ENCODE data around the gene CCL25. TPM values are rescaled to one million over a fixed set of nuclear protein-coding genes. Genes with fewer than 3 reads are reported as not detected.

Gene CCL25
- total and polyA plus RNA-seq, 2 of the 13 experiments (the other 11 are each of a cell fraction or from before 2014, with no cell fraction given) = not detected

DNA sequence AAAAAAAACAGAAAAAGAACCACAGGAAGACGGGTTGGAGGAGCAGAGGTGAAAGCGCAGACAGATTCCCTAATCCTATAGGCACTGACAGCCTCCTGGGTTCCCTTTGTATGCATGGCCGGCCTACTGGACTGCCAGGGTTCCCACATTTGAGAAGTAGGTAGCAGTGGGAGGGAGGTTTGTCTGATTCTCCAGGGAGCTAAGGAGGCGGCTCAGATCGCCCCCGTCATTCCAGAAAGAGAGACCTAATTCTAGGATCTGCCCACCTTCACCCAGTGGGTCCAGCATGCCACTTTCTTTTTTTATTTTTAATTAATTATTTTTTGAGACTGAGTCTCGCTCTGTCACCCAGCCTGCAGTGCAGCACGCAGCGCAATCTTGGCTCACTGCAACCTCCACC, 9.7 kb upstream of the CCL25 start:
- Histone ChIP-seq H3K4me1 (ENCODE audit: insufficient read depth, low read length) (0 out of 2 replicates have a peak, but pooled peaks cover 9% of the 10 kb centered on the region), H3K27me3 (ENCODE audit: control insufficient read depth in 1 of 2, insufficient read depth in 2 of 2, low read length in 2 of 2) (no peaks in the 10 kb centered on the region; a peak in 1 of 5 replicates), H2AFZ (ENCODE audit: low read length) (no peak overlapping the region), H3K4me2 (ENCODE audit: low read depth, low read length) (no peak overlapping the region), H3K9me3 (ENCODE audit: low read length) (no peaks in the 10 kb centered on the region), H3K9ac (ENCODE audit: insufficient read depth, low read depth, low read length) (no peak overlapping the region), H3K79me2 (ENCODE audit: insufficient read depth, low read length) (no peaks in the 10 kb centered on the region), H3K36me3 (replicated peaks in 1 of 2; ENCODE audit: control insufficient read depth in 1 of 2, insufficient read depth in 2 of 2, low read length in 2 of 2) (no peaks in the 10 kb centered on the region), H4K20me1 (ENCODE audit: insufficient read depth, low read length) (no peaks in the 10 kb centered on the region), H3K27ac (ENCODE audit: extremely low read length, insufficient read depth, low read length) (no peak overlapping the region), H3K4me3 (replicated peaks in 1 of 3; ENCODE audit: insufficient read depth in 1 of 3, low read depth in 2 of 3, low read length in 3 of 3) (no peak overlapping the region)
- BruUV-seq (replicated peaks) = no TSS peak
- FAIRE-seq = no peak
- DNase-seq (ENCODE audit: low spot score) = no peak
- no peak for ATAC-seq
- no peak for TF ChIP-seq MED13 (CRISPR knock-in tag; IDR thresholded peaks at IDR 0.05)
- CTCF ChIA-PET (ENCODE audit: low intra/inter-chr PET ratio, low total read pairs) = no interaction called here
- 59% methylated on average over 9 of the region's 9 CpGs for WGBS (ENCODE audit: low lambda C conversion rate)
- in situ Hi-C loops (cut with HindIII; ENCODE audit: extremely low pct_ligation_motif_present, low pct_unique_long_range_greater_than_20kb) = no loop called here
- POLR2A ChIA-PET = no interaction called here
- intact Hi-C loops (cut with micrococcal nuclease; ENCODE audit: unreplicated experiment) = no loop called here

DNA sequence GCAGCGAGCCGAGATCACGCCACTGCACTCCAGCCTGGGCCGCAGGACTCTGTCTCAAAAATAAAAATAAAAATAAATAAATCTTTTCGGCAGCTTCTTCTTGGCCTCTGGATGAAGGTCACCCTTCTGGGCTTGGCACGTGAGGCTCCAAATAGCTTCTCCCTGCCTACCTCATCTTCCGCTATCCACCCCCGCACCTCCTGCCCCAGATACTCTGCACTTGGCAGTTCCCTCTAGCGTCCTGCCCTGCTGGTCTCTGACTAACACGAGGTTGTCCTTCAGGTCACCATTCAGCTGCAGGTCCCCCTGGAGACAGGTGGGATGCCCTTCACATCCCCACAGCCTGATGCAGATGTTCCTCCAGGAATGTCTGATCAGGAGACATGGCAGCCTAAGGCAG, 8.5 kb upstream of the CCL25 start:
- H2AFZ ChIP-seq (ENCODE audit: low read length) = no peak overlapping the region
- no peak for FAIRE-seq
- ATAC-seq = no peak
- H3K9ac ChIP-seq (ENCODE audit: insufficient read depth, low read depth, low read length) = no peak overlapping the region
- no TSS peak for BruUV-seq (replicated peaks)
- CTCF ChIA-PET (ENCODE audit: low intra/inter-chr PET ratio, low total read pairs) = no interaction called here
- TF ChIP-seq, protein P1, sequence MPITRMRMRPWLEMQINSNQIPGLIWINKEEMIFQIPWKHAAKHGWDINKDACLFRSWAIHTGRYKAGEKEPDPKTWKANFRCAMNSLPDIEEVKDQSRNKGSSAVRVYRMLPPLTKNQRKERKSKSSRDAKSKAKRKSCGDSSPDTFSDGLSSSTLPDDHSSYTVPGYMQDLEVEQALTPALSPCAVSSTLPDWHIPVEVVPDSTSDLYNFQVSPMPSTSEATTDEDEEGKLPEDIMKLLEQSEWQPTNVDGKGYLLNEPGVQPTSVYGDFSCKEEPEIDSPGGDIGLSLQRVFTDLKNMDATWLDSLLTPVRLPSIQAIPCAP (CRISPR knock-in tag; IDR thresholded peaks at IDR 0.05; ENCODE audit: low read depth) = no peak
- TF ChIP-seq MTA3 (CRISPR knock-in tag; IDR thresholded peaks at IDR 0.05) (no peak), GATA4 (IDR thresholded peaks at IDR 0.05; ENCODE audit: borderline replicate concordance, low read depth) (no peak), ZNF607 (CRISPR knock-in tag; IDR thresholded peaks at IDR 0.05; ENCODE audit: borderline replicate concordance) (no peak), ZNF780A (CRISPR knock-in tag; IDR thresholded peaks at IDR 0.05) (no peak), ARHGAP35 (CRISPR knock-in tag; IDR thresholded peaks at IDR 0.05; ENCODE audit: borderline replicate concordance) (no peak)
- TF ChIP-seq, protein P2, sequence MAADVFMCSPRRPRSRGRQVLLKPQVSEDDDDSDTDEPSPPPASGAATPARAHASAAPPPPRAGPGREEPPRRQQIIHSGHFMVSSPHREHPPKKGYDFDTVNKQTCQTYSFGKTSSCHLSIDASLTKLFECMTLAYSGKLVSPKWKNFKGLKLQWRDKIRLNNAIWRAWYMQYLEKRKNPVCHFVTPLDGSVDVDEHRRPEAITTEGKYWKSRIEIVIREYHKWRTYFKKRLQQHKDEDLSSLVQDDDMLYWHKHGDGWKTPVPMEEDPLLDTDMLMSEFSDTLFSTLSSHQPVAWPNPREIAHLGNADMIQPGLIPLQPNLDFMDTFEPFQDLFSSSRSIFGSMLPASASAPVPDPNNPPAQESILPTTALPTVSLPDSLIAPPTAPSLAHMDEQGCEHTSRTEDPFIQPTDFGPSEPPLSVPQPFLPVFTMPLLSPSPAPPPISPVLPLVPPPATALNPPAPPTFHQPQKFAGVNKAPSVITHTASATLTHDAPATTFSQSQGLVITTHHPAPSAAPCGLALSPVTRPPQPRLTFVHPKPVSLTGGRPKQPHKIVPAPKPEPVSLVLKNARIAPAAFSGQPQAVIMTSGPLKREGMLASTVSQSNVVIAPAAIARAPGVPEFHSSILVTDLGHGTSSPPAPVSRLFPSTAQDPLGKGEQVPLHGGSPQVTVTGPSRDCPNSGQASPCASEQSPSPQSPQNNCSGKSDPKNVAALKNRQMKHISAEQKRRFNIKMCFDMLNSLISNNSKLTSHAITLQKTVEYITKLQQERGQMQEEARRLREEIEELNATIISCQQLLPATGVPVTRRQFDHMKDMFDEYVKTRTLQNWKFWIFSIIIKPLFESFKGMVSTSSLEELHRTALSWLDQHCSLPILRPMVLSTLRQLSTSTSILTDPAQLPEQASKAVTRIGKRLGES (CRISPR knock-in tag; IDR thresholded peaks at IDR 0.05; ENCODE audit: borderline replicate concordance) = no peak
- H3K27ac ChIP-seq (ENCODE audit: extremely low read length, insufficient read depth, low read length) = no peak overlapping the region
- in situ Hi-C loops (cut with HindIII; ENCODE audit: extremely low pct_ligation_motif_present, low pct_unique_long_range_greater_than_20kb) = no loop called here
- no peaks in the 10 kb centered on the region for H3K36me3 ChIP-seq (replicated peaks in 1 of 2; ENCODE audit: control insufficient read depth in 1 of 2, insufficient read depth in 2 of 2, low read length in 2 of 2)
- no peaks in the 10 kb centered on the region for H3K9me3 ChIP-seq (ENCODE audit: low read length)
- POLR2A ChIA-PET = no interaction called here
- no peaks in the 10 kb centered on the region; a peak in 1 of 5 replicates for H3K27me3 ChIP-seq (ENCODE audit: control insufficient read depth in 1 of 2, insufficient read depth in 2 of 2, low read length in 2 of 2)
- intact Hi-C loops (cut with micrococcal nuclease; ENCODE audit: unreplicated experiment) = no loop called here
- H3K4me2 ChIP-seq (ENCODE audit: low read depth, low read length) = no peak overlapping the region
- no peak overlapping the region for H3K4me3 ChIP-seq (replicated peaks in 1 of 3; ENCODE audit: insufficient read depth in 1 of 3, low read depth in 2 of 3, low read length in 3 of 3)
- H4K20me1 ChIP-seq (ENCODE audit: insufficient read depth, low read length) = no peaks in the 10 kb centered on the region
- no peak for DNase-seq (ENCODE audit: low spot score)
- H3K4me1 ChIP-seq (ENCODE audit: insufficient read depth, low read length) = 0 out of 2 replicates have a peak, but pooled peaks cover 9% of the 10 kb centered on the region
- 67% methylated on average over 10 of the region's 10 CpGs for WGBS (ENCODE audit: low lambda C conversion rate)
- H3K79me2 ChIP-seq (ENCODE audit: insufficient read depth, low read length) = no peaks in the 10 kb centered on the region

Data from HepG2 (cell line).